Sigmoid colon (tissue), 4 donors: Measurements from ENCODE around the gene PPT1.

Experiments
- POLR2A ChIP-seq, 2 donors: fragments of 450-650 bp; IDR thresholded peaks; one replicate each; pipeline ENCODE4 v1.6.1; 2016; ENCODE audit warnings: antibody characterized with exemption in 2 of 2, mild to moderate bottlenecking in 2 of 2, moderate library complexity in 2 of 2
- POLR2AphosphoS5 ChIP-seq, 4 donors: sonication (generic); formaldehyde crosslinking; IDR thresholded peaks; one replicate each; pipeline ENCODE4 v1.6.1; 2017; ENCODE audit warnings: antibody characterized with exemption in 4 of 4
- TF ChIP-seq, protein P1 (sequence below), 4 experiments: fragments of 450-650 bp in 3 of 4; fragments of 200-600 bp in 1 of 4; IDR thresholded peaks; one replicate each; pipeline ENCODE4 v1.5.1; 2016 to 2019; ENCODE audit warnings: antibody characterized with exemption in 4 of 4, mild to moderate bottlenecking in 3 of 4, moderate library complexity in 2 of 4

DNA sequence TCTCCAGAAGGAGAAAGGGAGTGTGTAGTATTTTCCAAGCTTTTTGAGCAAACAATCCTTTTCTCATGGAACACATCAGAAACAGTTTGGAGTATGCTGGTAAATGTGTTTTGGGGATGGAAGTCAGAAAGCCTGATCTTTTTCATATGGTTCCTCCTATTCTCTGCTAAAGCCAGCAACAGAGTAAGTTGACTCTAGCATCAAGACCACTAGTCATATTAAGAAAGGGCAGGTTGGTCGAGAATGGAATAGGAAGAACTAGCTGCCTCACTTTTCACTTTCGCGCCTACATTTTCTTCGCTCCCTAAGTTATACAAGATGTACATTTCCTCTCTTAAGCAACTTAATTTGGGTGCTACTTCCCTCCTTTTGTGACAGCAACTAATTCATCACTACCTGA lies 24.0 kb downstream of the PPT1 start:
- TF ChIP-seq, protein P1, sequence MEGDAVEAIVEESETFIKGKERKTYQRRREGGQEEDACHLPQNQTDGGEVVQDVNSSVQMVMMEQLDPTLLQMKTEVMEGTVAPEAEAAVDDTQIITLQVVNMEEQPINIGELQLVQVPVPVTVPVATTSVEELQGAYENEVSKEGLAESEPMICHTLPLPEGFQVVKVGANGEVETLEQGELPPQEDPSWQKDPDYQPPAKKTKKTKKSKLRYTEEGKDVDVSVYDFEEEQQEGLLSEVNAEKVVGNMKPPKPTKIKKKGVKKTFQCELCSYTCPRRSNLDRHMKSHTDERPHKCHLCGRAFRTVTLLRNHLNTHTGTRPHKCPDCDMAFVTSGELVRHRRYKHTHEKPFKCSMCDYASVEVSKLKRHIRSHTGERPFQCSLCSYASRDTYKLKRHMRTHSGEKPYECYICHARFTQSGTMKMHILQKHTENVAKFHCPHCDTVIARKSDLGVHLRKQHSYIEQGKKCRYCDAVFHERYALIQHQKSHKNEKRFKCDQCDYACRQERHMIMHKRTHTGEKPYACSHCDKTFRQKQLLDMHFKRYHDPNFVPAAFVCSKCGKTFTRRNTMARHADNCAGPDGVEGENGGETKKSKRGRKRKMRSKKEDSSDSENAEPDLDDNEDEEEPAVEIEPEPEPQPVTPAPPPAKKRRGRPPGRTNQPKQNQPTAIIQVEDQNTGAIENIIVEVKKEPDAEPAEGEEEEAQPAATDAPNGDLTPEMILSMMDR (IDR thresholded peaks at IDR 0.05) = no peak
- TF ChIP-seq POLR2AphosphoS5 (IDR thresholded peaks at IDR 0.05) (no peak), POLR2A (IDR thresholded peaks at IDR 0.05) (no peak)
